Psoas muscle (tissue), 8 donors: ENCODE data around the gene SUSD4. TPM values are rescaled to one million over a fixed set of nuclear protein-coding genes. Genes with fewer than 3 reads are reported as not detected.

Experiments
- ATAC-seq, 4 donors: fragments of 200-7000 bp; cut with Tn5 transposase; one replicate each; pipeline ENCODE4 v1.9.1; 2020; ENCODE audit warnings: moderate library complexity in 3 of 4, mild to moderate bottlenecking in 2 of 4
- DNase-seq, 2 donors: peaks; one replicate each; pipeline ENCODE4 v3.0.0-alpha.2; 2020
- H3K27ac ChIP-seq: fragments of 200-600 bp; one replicate; pipeline ENCODE4 v1.8.0; 2022
- H3K27me3 ChIP-seq, 3 donors: fragments of 200-600 bp in 1 of 3; one replicate each; pipeline versions ENCODE4 v1.6.1 to v1.8.0; 2013 to 2022; ENCODE audit warnings: low read length in 2 of 3, mild to moderate bottlenecking in 2 of 3, moderate library complexity in 1 of 3; ENCODE audit not compliant: insufficient read depth in 3 of 3
- H3K36me3 ChIP-seq, 2 donors: fragments of 200-600 bp in 1 of 2; one replicate each; pipeline versions ENCODE4 v1.6.1 to v1.8.0; 2013 to 2022; ENCODE audit warnings: low read depth in 1 of 2, mild to moderate bottlenecking in 1 of 2, moderate library complexity in 1 of 2; ENCODE audit not compliant: insufficient read depth in 1 of 2
- H3K4me1 ChIP-seq: fragments of 200-600 bp; one replicate; pipeline ENCODE4 v1.8.0; 2022
- H3K4me3 ChIP-seq: fragments of 200-600 bp; one replicate; pipeline ENCODE4 v1.8.0; 2022; ENCODE audit warnings: mild to moderate bottlenecking
- H3K9me3 ChIP-seq: fragments of 200-600 bp; one replicate; pipeline ENCODE4 v1.8.0; 2022
- CTCF ChIP-seq: fragments of 200-600 bp; IDR thresholded peaks from one replicate; pipeline ENCODE4 v1.8.0; 2022; ENCODE audit warnings: antibody characterized with exemption
- WGBS, 3 donors: extraction: QIAGEN DNeasy Blood & Tissue Kit; methylation state at CpG; one replicate each; pipeline versions ENCODE4 v1.1.6 to v1.1.7; 2013; 5-methylcytosine and 5-hydroxymethylcytosine counted together
- intact Hi-C, 2 donors: fragments of 100-400 bp; cut with DNase I; formaldehyde crosslinking; loops; one replicate each; pipeline versions ENCODE4 v1.11.0 to v1.14.2; 2022
- polyA plus RNA-seq, 3 donors: library from polyadenylated mRNA; stranded (reverse); fragments of 200-250 nt; gene quantifications; one replicate each; pipeline ENCODE4 v1.2.3, GENCODE V29; 2013
- total RNA-seq, 4 donors: library from RNA; stranded (reverse); fragmentation: NEBNext Ultra II Directional in 2 of 4; extraction: Animal tissue kit (Norgen Biotek cat#: 25700) in 2 of 4; gene quantifications; one replicate each; pipeline versions ENCODE4 v1.2.1 to v1.2.4, GENCODE V29; 2021 to 2023
- donor health status: healthy with polysubstance abuse.
- donor health status: DM: no; HTN: no; CAD: no; lungs with moderate emphysema.
- donor health status: Bipolar disorder and iron deficiency.
- donor health status: healthy.
- donor health status: DM: yes; HTN: yes; CAD: no.
- donor health status: DM: no; HTN: no; CAD: no.
- donor health status: DM: no; HTN: no; CAD: no.
- donor health status: DM: yes; HTN: yes; CAD: no.

The SUSD4 gene
- total and polyA plus RNA-seq, 7 donors = 0.08 to 3.9 (median 0.21) TPM

GRCh38 chr1:223228201-223228600 is 135.8 kb downstream of the SUSD4 start:
- ATAC-seq (no peak), DNase-seq (no peak)
- H3K4me3 ChIP-seq = no peak overlapping the region
- no peak overlapping the region for H3K27ac ChIP-seq
- no peak for TF ChIP-seq CTCF
- WGBS, 3 donors = 83 to 97% (median 93%) methylated on average over 2 of the region's 2 CpGs
- H3K4me1 ChIP-seq = no peaks in the 10 kb centered on the region
- H3K27me3 ChIP-seq = peaks cover 0 to 3% (median 0%) of the 10 kb centered on the region in 3 donors
- H3K9me3 ChIP-seq = no peaks in the 10 kb centered on the region
- H3K36me3 ChIP-seq = no peaks in the 10 kb centered on the region
- intact Hi-C loops = no loop called here

- no peaks in the 10 kb centered on the region for H3K4me1 ChIP-seq
- H3K27me3 ChIP-seq = peaks cover 0 to 3% (median 0%) of the 10 kb centered on the region in 3 donors
- no peak overlapping the region for H3K4me3 ChIP-seq
- H3K36me3 ChIP-seq = no peaks in the 10 kb centered on the region
- no peaks in the 10 kb centered on the region for H3K9me3 ChIP-seq
- TF ChIP-seq CTCF = no peak
- DNase-seq = no peak
- 89 to 93% (median 90%) methylated on average over 12 of the region's 12 CpGs for WGBS, 3 donors
- H3K27ac ChIP-seq = no peak overlapping the region
- no peak for ATAC-seq
- intact Hi-C loops = no loop called here
Observed at GRCh38 chr1:223227486-223228196, 136.3 kb downstream of the SUSD4 start.

- intact Hi-C loops = no loop called here
- ATAC-seq (no peak), DNase-seq (no peak)
- H3K27ac ChIP-seq = no peak overlapping the region
- H3K9me3 ChIP-seq = no peaks in the 10 kb centered on the region
- H3K4me3 ChIP-seq = no peak overlapping the region
- 94 to 100% (median 98%) methylated on average over 3 of the region's 3 CpGs for WGBS, 3 donors
- H3K36me3 ChIP-seq = no peaks in the 10 kb centered on the region
- peaks cover 0 to 3% (median 0%) of the 10 kb centered on the region in 3 donors for H3K27me3 ChIP-seq
- TF ChIP-seq CTCF = no peak
- H3K4me1 ChIP-seq = no peaks in the 10 kb centered on the region
Observed at GRCh38 chr1:223227031-223227430, 136.9 kb downstream of the SUSD4 start.

- Histone ChIP-seq H3K9me3 (no peaks in the 10 kb centered on the region), H3K27me3 (peaks cover 0 to 3% (median 0%) of the 10 kb centered on the region in 3 donors), H3K27ac (no peak overlapping the region), H3K4me1 (no peaks in the 10 kb centered on the region), H3K4me3 (no peak overlapping the region), H3K36me3 (no peaks in the 10 kb centered on the region)
- intact Hi-C loops = no loop called here
- 96 to 98% (median 98%) methylated on average over 3 of the region's 3 CpGs for WGBS, 3 donors
- no peak for TF ChIP-seq CTCF
- DNase-seq (no peak), ATAC-seq (no peak)
Observed at GRCh38 chr1:223226271-223226670, 137.7 kb downstream of the SUSD4 start.

GRCh38 chr1:223225481-223225880 is 138.5 kb downstream of the SUSD4 start:
- WGBS, 3 donors = 84 to 88% (median 87%) methylated on average over 6 of the region's 6 CpGs
- intact Hi-C loops = no loop called here
- ATAC-seq (no peak), DNase-seq (no peak)
- H3K9me3 ChIP-seq = no peaks in the 10 kb centered on the region
- TF ChIP-seq CTCF = no peak
- no peaks in the 10 kb centered on the region for H3K36me3 ChIP-seq
- no peak overlapping the region for H3K4me3 ChIP-seq
- H3K27me3 ChIP-seq = peaks cover 0 to 3% (median 0%) of the 10 kb centered on the region in 3 donors
- no peak overlapping the region for H3K27ac ChIP-seq
- no peaks in the 10 kb centered on the region for H3K4me1 ChIP-seq
